Chondrocyte (in vitro differentiated cells): Measurements from ENCODE around the gene POLD4. TPM values are rescaled to one million over a fixed set of nuclear protein-coding genes. Genes with fewer than 3 reads are reported as not detected.
A peak's percentile ranks its signal among the peaks of the same experiment; 100 is the strongest.
"Not testable (repeated sequence)": the region's sequence is repeated elsewhere in the genome, so short reads cannot be mapped to it uniquely, and the experiment has no call there.

Experiments
- DNase-seq: peaks from one replicate; pipeline ENCODE4 v3.0.0; 2021; ENCODE audit warnings: mixed read lengths, low spot score
- H3K27ac Mint-ChIP-seq: one replicate; pipeline ENCODE4 v1.8.0; 2021; ENCODE audit warnings: mild to moderate bottlenecking, moderate library complexity, mixed read lengths; ENCODE audit not compliant: unreplicated experiment
- H3K27me3 Mint-ChIP-seq: 2 replicates; pipeline ENCODE4 v1.8.0; 2021; ENCODE audit warnings: low read depth, mixed read lengths
- H3K36me3 Mint-ChIP-seq: 2 replicates; pipeline ENCODE4 v1.8.0; 2021; ENCODE audit warnings: low read depth, mixed read lengths
- H3K4me1 Mint-ChIP-seq: 2 replicates; pipeline ENCODE4 v1.8.0; 2021; ENCODE audit warnings: low read depth, mild to moderate bottlenecking, mixed read lengths
- H3K4me3 Mint-ChIP-seq: one replicate; pipeline ENCODE4 v1.8.0; 2021; ENCODE audit warnings: mild to moderate bottlenecking, moderate library complexity, mixed read lengths; ENCODE audit not compliant: unreplicated experiment
- H3K9me3 Mint-ChIP-seq: 2 replicates; pipeline ENCODE4 v1.8.0; 2021; ENCODE audit warnings: low read depth, mixed read lengths
- CTCF ChIP-seq: fragments of 200-600 bp; sonication (generic); IDR thresholded peaks from 2 replicates; pipeline ENCODE4 v1.5.0; 2021; ENCODE audit warnings: antibody characterized with exemption, mild to moderate bottlenecking, moderate library complexity
- total RNA-seq: library from RNA; stranded (reverse); gene quantifications from 3 replicates; pipeline ENCODE4 v1.2.1, GENCODE V29; 2021

The POLD4 gene
- total RNA-seq, 1 donor from 2014 or later = 67.7 TPM

DNA sequence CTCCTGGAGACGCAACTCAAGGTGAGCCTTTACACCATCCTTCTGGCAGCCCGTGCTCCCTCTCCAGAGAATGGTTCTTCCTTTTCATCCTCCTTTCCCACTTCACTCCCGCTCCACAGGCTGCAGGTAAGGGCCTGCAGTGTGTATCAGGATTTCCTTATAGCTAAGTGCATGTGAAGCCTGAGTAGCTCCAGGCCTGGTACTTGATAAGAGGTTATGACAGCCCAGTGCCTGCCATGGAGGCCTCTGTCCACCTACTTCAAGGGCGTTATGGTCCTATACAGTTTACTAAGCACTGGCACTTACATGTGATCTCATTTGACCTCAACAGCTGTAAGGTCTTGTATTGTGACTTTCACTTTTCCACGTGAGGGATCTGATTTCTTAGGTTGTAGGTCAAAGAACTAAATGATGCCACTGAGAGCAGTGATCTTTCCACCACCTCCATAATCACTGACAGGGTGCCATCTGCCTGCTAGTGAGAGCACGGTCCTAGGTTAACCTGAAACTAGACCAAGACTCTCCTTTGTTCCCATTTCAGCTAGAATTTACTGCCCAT is 32.0 kb downstream of the POLD4 start:
- no peak for TF ChIP-seq CTCF
- H3K4me3 Mint-ChIP-seq = no peak overlapping the region
- no peak for DNase-seq
- peaks cover 2% of the 10 kb centered on the region for H3K36me3 Mint-ChIP-seq
- no peak overlapping the region for H3K27ac Mint-ChIP-seq
- peaks cover 12% of the 10 kb centered on the region for H3K4me1 Mint-ChIP-seq
- H3K9me3 Mint-ChIP-seq = no peaks in the 10 kb centered on the region
- no peaks in the 10 kb centered on the region for H3K27me3 Mint-ChIP-seq

- DNase-seq = no peak
- TF ChIP-seq CTCF = no peak
Observed at GRCh38 chr11:67320691-67321090, 32.7 kb downstream of the POLD4 start.

DNA sequence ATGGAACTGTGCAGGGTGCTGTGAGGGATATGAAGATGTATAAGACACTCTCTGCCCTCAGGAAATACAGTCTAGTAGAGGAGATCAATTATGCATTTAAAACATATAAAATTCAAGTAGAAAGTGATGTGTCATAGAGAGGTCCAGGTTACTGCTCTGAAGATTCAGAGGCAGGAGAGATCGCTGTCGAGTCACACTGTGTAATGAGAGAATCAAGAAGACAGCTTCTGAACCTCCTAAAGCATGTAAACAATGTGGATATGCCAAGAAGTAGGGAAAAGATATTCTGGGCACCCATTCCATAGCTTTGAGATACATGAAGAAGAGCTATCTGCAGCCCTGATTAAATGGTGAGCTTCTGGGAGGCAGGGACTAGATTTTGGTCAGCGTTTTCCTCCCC is 33.3 kb downstream of the POLD4 start:
- H3K9me3 Mint-ChIP-seq = no peaks in the 10 kb centered on the region
- peaks cover 12% of the 10 kb centered on the region for H3K4me1 Mint-ChIP-seq
- DNase-seq = no peak
- no peaks in the 10 kb centered on the region for H3K36me3 Mint-ChIP-seq
- no peak for TF ChIP-seq CTCF
- H3K27me3 Mint-ChIP-seq = no peaks in the 10 kb centered on the region
- H3K4me3 Mint-ChIP-seq = no peak overlapping the region
- no peak overlapping the region for H3K27ac Mint-ChIP-seq

More at GRCh38 chr11:67320691-67321090, 32.7 kb downstream of the POLD4 start:
- H3K4me1 Mint-ChIP-seq = peaks cover 12% of the 10 kb centered on the region
- H3K27ac Mint-ChIP-seq = no peak overlapping the region
- no peak overlapping the region for H3K4me3 Mint-ChIP-seq
- H3K9me3 Mint-ChIP-seq = no peaks in the 10 kb centered on the region
- no peaks in the 10 kb centered on the region for H3K36me3 Mint-ChIP-seq
- H3K27me3 Mint-ChIP-seq = no peaks in the 10 kb centered on the region

DNA sequence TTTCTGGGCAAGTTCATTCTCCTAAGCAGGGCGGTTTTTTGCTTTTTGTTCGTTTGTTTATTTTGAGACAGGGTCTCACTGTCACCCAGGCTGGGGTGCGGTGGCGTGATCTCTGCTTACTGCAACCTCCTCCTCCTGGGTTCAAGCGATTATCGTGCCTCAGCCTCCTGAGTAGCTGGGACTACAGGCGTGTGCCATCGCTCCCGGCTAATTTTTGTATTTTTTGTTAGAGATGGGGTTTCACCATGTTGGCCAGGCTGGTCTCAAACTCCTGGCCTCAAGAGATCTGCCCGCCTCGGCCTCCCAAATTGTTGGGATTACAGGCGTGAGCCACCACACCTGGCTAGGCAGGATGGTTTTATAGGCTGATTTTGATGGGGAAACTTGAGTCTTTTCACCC is 34.5 kb downstream of the POLD4 start:
- not testable (repeated sequence) for DNase-seq, H3K9me3 Mint-ChIP-seq, H3K27ac Mint-ChIP-seq, H3K36me3 Mint-ChIP-seq, H3K27me3 Mint-ChIP-seq
- Mint-ChIP-seq H3K4me3 (peak overlapping the region; percentile 12), H3K4me1 (peaks cover 12% of the 10 kb centered on the region)

GRCh38 chr11:67317888-67318555 is 35.3 kb downstream of the POLD4 start:
- H3K4me3 Mint-ChIP-seq = peak overlapping the region; percentile 97
- no peak for TF ChIP-seq CTCF
- peak overlapping the region; percentile 99 for H3K27ac Mint-ChIP-seq
- H3K9me3 Mint-ChIP-seq = no peaks in the 10 kb centered on the region
- no peaks in the 10 kb centered on the region for H3K36me3 Mint-ChIP-seq
- H3K27me3 Mint-ChIP-seq = no peaks in the 10 kb centered on the region
- DNase-seq = no peak
- H3K4me1 Mint-ChIP-seq = peaks cover 12% of the 10 kb centered on the region
